ENCODE results near the gene AURKA.

The AURKA gene

GRCh38 chr20:56427797-56428196 lies 35.8 kb upstream of the AURKA start:
- no peak for ATAC-seq
- H3K4me3 Mint-ChIP-seq, result no peak overlapping the region
- no peaks in the 10 kb centered on the region for H3K27me3 Mint-ChIP-seq
- no peak for DNase-seq
- H3K27ac Mint-ChIP-seq, result peak overlapping the region in 1 of 2 donors; percentile 3
- H3K4me1 Mint-ChIP-seq, result peaks cover 70% of the 10 kb centered on the region
- H3K9me3 Mint-ChIP-seq, result no peaks in the 10 kb centered on the region

- H3K27me3 Mint-ChIP-seq, result no peaks in the 10 kb centered on the region
- DNase-seq (no peak), ATAC-seq (no peak)
- no peak overlapping the region for H3K27ac Mint-ChIP-seq
- H3K4me3 Mint-ChIP-seq, result no peak overlapping the region
- no peaks in the 10 kb centered on the region for H3K9me3 Mint-ChIP-seq
- H3K4me1 Mint-ChIP-seq, result peaks cover 76% of the 10 kb centered on the region
Measured at GRCh38 chr20:56426926-56427325, 34.9 kb upstream of the AURKA start.

- Mint-ChIP-seq H3K27ac (peak overlapping the region in 1 of 2 donors; percentile 21), H3K4me1 (peaks cover 85% of the 10 kb centered on the region), H3K27me3 (no peaks in the 10 kb centered on the region), H3K4me3 (no peak overlapping the region), H3K9me3 (no peaks in the 10 kb centered on the region)
- DNase-seq, result no peak
- no peak for ATAC-seq
Measured at GRCh38 chr20:56426026-56426425, 34.0 kb upstream of the AURKA start.

GRCh38 chr20:56424931-56425330 lies 32.9 kb upstream of the AURKA start:
- no peaks in the 10 kb centered on the region for H3K27me3 Mint-ChIP-seq
- peaks cover 85% of the 10 kb centered on the region for H3K4me1 Mint-ChIP-seq
- no peak overlapping the region for H3K4me3 Mint-ChIP-seq
- no peak overlapping the region for H3K27ac Mint-ChIP-seq
- ATAC-seq (no peak), DNase-seq (no peak)
- no peaks in the 10 kb centered on the region for H3K9me3 Mint-ChIP-seq

GRCh38 chr20:56423886-56424285 lies 31.9 kb upstream of the AURKA start:
- H3K4me1 Mint-ChIP-seq, result peaks cover 85% of the 10 kb centered on the region
- no peak for ATAC-seq
- no peak overlapping the region for H3K4me3 Mint-ChIP-seq
- no peak overlapping the region for H3K27ac Mint-ChIP-seq
- no peak for DNase-seq
- no peaks in the 10 kb centered on the region for H3K9me3 Mint-ChIP-seq
- H3K27me3 Mint-ChIP-seq, result no peaks in the 10 kb centered on the region

GRCh38 chr20:56423211-56423610 lies 31.2 kb upstream of the AURKA start:
- no peaks in the 10 kb centered on the region for H3K9me3 Mint-ChIP-seq
- H3K27ac Mint-ChIP-seq, result peak overlapping the region; percentile 76 to 96
- no peak for ATAC-seq
- H3K4me1 Mint-ChIP-seq, result peaks cover 85% of the 10 kb centered on the region
- H3K27me3 Mint-ChIP-seq, result no peaks in the 10 kb centered on the region
- no peak for DNase-seq
- H3K4me3 Mint-ChIP-seq, result peak overlapping the region; percentile 50 to 56

- H3K27ac Mint-ChIP-seq, result peak overlapping the region; percentile 76 to 96
- peaks cover 85% of the 10 kb centered on the region for H3K4me1 Mint-ChIP-seq
- no peak for DNase-seq
- ATAC-seq, result no peak
- H3K4me3 Mint-ChIP-seq, result peak overlapping the region; percentile 50 to 56
- H3K9me3 Mint-ChIP-seq, result no peaks in the 10 kb centered on the region
- H3K27me3 Mint-ChIP-seq, result no peaks in the 10 kb centered on the region
Measured at GRCh38 chr20:56422824-56423189, 30.8 kb upstream of the AURKA start.

- ATAC-seq, result no peak
- peaks cover 85% of the 10 kb centered on the region for H3K4me1 Mint-ChIP-seq
Measured at GRCh38 chr20:56422076-56422823, 30.2 kb upstream of the AURKA start.

GRCh38 chr20:56420940-56421688 lies 29.1 kb upstream of the AURKA start:
- DNase-seq (no peak), ATAC-seq (no peak)
- peaks cover 88% of the 10 kb centered on the region for H3K4me1 Mint-ChIP-seq
- no peaks in the 10 kb centered on the region for H3K9me3 Mint-ChIP-seq
- H3K4me3 Mint-ChIP-seq, result peak overlapping the region; percentile 52 to 61
- H3K27me3 Mint-ChIP-seq, result no peaks in the 10 kb centered on the region
- H3K27ac Mint-ChIP-seq, result peak overlapping the region; percentile 4 to 82

More at GRCh38 chr20:56422076-56422823, 30.2 kb upstream of the AURKA start:
- no peak for DNase-seq
- Mint-ChIP-seq H3K27ac (peak overlapping the region; percentile 76 to 96), H3K27me3 (no peaks in the 10 kb centered on the region), H3K9me3 (no peaks in the 10 kb centered on the region), H3K4me3 (peak overlapping the region; percentile 50 to 56)

GRCh38 chr20:56420028-56420427 lies 28.0 kb upstream of the AURKA start:
- no peak overlapping the region for H3K4me3 Mint-ChIP-seq
- no peaks in the 10 kb centered on the region for H3K9me3 Mint-ChIP-seq
- ATAC-seq (no peak), DNase-seq (no peak)
- no peaks in the 10 kb centered on the region for H3K27me3 Mint-ChIP-seq
- H3K27ac Mint-ChIP-seq, result peak overlapping the region in 1 of 2 donors; percentile 42
- peaks cover 86% of the 10 kb centered on the region for H3K4me1 Mint-ChIP-seq

- DNase-seq (peak in 1 of 2 donors; percentile 37), ATAC-seq (peak; percentile 72)
- Mint-ChIP-seq H3K27me3 (no peaks in the 10 kb centered on the region), H3K4me1 (peaks cover 93% of the 10 kb centered on the region), H3K27ac (peak overlapping the region; percentile 95 to 97), H3K9me3 (peaks cover 0 to 7% of the 10 kb centered on the region in 2 donors), H3K4me3 (peak overlapping the region; percentile 76 to 79)
Measured at GRCh38 chr20:56418385-56418861, 26.4 kb upstream of the AURKA start.

- Mint-ChIP-seq H3K27ac (peak overlapping the region; percentile 95 to 97), H3K27me3 (no peaks in the 10 kb centered on the region), H3K9me3 (peaks cover 0 to 7% of the 10 kb centered on the region in 2 donors), H3K4me3 (peak overlapping the region; percentile 76 to 79), H3K4me1 (peaks cover 90% of the 10 kb centered on the region)
- DNase-seq (no peak), ATAC-seq (no peak)
Measured at GRCh38 chr20:56417911-56418310, 25.9 kb upstream of the AURKA start.

GRCh38 chr20:56417402-56417801 lies 25.4 kb upstream of the AURKA start:
- peak overlapping the region; percentile 42 to 79 for H3K4me3 Mint-ChIP-seq
- H3K27ac Mint-ChIP-seq, result no peak overlapping the region
- peaks cover 90% of the 10 kb centered on the region for H3K4me1 Mint-ChIP-seq
- H3K27me3 Mint-ChIP-seq, result no peaks in the 10 kb centered on the region
- DNase-seq, result no peak
- peaks cover 1 to 7% of the 10 kb centered on the region in 2 donors for H3K9me3 Mint-ChIP-seq
- ATAC-seq, result no peak

- peaks cover 87% of the 10 kb centered on the region for H3K4me1 Mint-ChIP-seq
- DNase-seq (peak; percentile 40 to 75), ATAC-seq (peak; percentile 85)
- H3K27me3 Mint-ChIP-seq, result no peaks in the 10 kb centered on the region
- H3K4me3 Mint-ChIP-seq, result peak overlapping the region; percentile 46 to 67
- peak overlapping the region; percentile 5 to 72 for H3K27ac Mint-ChIP-seq
- H3K9me3 Mint-ChIP-seq, result peaks cover 4 to 7% of the 10 kb centered on the region in 2 donors
Measured at GRCh38 chr20:56414842-56415765, 23.1 kb upstream of the AURKA start.

GRCh38 chr20:56412949-56413348 lies 20.9 kb upstream of the AURKA start:
- peaks cover 75% of the 10 kb centered on the region for H3K4me1 Mint-ChIP-seq

More at GRCh38 chr20:56412949-56413348, 20.9 kb upstream of the AURKA start:
- ATAC-seq, result no peak
- DNase-seq, result no peak
- H3K4me3 Mint-ChIP-seq, result peak overlapping the region; percentile 81 to 84
- peak overlapping the region; percentile 83 to 94 for H3K27ac Mint-ChIP-seq
- no peaks in the 10 kb centered on the region for H3K27me3 Mint-ChIP-seq
- H3K9me3 Mint-ChIP-seq, result peaks cover 4 to 7% of the 10 kb centered on the region in 2 donors

Measured in stimulated activated naive CD8-positive, alpha-beta T cell treated with anti-CD3 and anti-CD28 coated beads, Interleukin-15, amount 100 ng/mL, for 72 hours (primary cell).